Neural crest cell (in vitro differentiated cells): Measurements from ENCODE around the gene LMBR1. TPM values are rescaled to one million over a fixed set of nuclear protein-coding genes. Genes with fewer than 3 reads are reported as not detected.
"Not testable (repeated sequence)": the region's sequence is repeated elsewhere in the genome, so short reads cannot be mapped to it uniquely, and the experiment has no call there.

ENCODE experiments used
- DNase-seq: peaks from one replicate; pipeline ENCODE4 v3.0.0; 2021; ENCODE audit warnings: low read depth, mixed read lengths, low spot score
- H3K27ac Mint-ChIP-seq: one replicate; pipeline ENCODE4 v1.8.0; 2021; ENCODE audit warnings: mild to moderate bottlenecking, mixed read lengths; ENCODE audit not compliant: unreplicated experiment
- H3K27me3 Mint-ChIP-seq: 2 replicates; pipeline ENCODE4 v1.8.0; 2021; ENCODE audit warnings: low read depth, mild to moderate bottlenecking, mixed read lengths
- H3K36me3 Mint-ChIP-seq: 2 replicates; pipeline ENCODE4 v1.8.0; 2021; ENCODE audit warnings: low read depth, mild to moderate bottlenecking, mixed read lengths
- H3K4me1 Mint-ChIP-seq: 2 replicates; pipeline ENCODE4 v1.8.0; 2021; ENCODE audit warnings: mixed read lengths
- H3K4me3 Mint-ChIP-seq: one replicate; pipeline ENCODE4 v1.8.0; 2021; ENCODE audit warnings: mild to moderate bottlenecking, mixed read lengths
- H3K9me3 Mint-ChIP-seq: 2 replicates; pipeline ENCODE4 v1.8.0; 2021; ENCODE audit warnings: mixed read lengths
- total RNA-seq: library from RNA; stranded (reverse); gene quantifications from 2 replicates; pipeline ENCODE4 v1.2.1, GENCODE V29; 2021
- TF ChIP-seq, protein P1 (sequence below): fragments of 200-600 bp; sonication (generic); conservative IDR thresholded peaks from 2 replicates; pipeline ENCODE4 v1.5.0; 2021; ENCODE audit warnings: antibody characterized with exemption, mild to moderate bottlenecking

LMBR1 gene
- total RNA-seq, 1 donor from 2014 or later = 55.1 TPM

DNA sequence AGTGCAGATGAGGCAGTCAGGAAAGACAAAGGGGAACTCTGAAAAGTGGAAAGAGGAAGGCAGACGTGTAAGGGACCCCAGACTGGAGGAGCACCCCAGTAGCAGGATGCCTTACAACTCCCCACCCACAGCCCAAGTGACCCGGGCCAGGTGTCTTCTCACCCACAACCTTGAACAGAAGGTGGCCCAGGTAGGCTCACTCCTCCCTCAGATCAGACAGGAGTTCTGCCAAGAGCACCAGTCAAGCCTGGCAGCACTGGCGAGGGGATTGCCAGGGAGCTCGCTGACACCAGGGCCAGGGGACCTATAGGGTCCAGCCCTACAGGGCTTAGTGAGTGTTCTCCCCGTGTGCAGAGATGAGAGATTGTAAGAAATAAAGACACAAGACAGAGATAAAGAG lies 27.1 kb upstream of the LMBR1 start:
- TF ChIP-seq, protein P1, sequence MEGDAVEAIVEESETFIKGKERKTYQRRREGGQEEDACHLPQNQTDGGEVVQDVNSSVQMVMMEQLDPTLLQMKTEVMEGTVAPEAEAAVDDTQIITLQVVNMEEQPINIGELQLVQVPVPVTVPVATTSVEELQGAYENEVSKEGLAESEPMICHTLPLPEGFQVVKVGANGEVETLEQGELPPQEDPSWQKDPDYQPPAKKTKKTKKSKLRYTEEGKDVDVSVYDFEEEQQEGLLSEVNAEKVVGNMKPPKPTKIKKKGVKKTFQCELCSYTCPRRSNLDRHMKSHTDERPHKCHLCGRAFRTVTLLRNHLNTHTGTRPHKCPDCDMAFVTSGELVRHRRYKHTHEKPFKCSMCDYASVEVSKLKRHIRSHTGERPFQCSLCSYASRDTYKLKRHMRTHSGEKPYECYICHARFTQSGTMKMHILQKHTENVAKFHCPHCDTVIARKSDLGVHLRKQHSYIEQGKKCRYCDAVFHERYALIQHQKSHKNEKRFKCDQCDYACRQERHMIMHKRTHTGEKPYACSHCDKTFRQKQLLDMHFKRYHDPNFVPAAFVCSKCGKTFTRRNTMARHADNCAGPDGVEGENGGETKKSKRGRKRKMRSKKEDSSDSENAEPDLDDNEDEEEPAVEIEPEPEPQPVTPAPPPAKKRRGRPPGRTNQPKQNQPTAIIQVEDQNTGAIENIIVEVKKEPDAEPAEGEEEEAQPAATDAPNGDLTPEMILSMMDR = no peak
- no peak for DNase-seq
- no peak overlapping the region for H3K4me3 Mint-ChIP-seq
- H3K36me3 Mint-ChIP-seq = no peaks in the 10 kb centered on the region
- H3K27me3 Mint-ChIP-seq = peaks cover 8% of the 10 kb centered on the region
- no peaks in the 10 kb centered on the region for H3K9me3 Mint-ChIP-seq
- no peak overlapping the region for H3K27ac Mint-ChIP-seq
- no peaks in the 10 kb centered on the region for H3K4me1 Mint-ChIP-seq

DNA sequence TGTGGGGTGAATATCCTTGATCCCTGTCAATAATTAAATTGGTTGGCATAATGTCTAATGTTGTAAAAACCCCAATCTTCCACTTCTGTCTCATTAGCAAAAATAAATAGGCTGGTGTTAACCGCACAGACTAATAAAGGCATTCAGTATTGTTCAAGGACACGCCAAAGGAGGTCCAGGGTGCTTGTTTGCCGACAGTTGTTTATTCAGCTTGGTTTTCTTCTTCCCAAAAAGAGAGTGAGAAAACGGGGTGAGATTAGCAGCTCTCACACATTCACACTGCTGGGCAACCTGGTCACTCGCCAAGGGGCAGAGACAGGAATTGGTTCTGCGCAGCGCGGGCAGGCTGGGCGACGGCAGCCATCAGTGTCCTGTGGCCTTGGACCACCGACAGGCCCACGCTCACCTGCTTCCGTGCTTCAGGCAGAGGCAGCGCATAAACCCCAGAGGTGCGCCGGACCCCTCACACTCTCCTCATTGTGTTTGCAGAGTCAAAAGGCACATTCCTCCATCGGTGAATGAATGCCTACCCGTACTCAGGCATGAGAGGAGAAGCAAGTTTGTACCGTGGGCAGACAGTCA lies 26.2 kb upstream of the LMBR1 start:
- no peak overlapping the region for H3K4me3 Mint-ChIP-seq
- no peaks in the 10 kb centered on the region for H3K9me3 Mint-ChIP-seq
- no peaks in the 10 kb centered on the region for H3K4me1 Mint-ChIP-seq
- DNase-seq = no peak
- H3K27ac Mint-ChIP-seq = no peak overlapping the region
- peaks cover 4% of the 10 kb centered on the region for H3K27me3 Mint-ChIP-seq
- TF ChIP-seq, protein P1 = no peak
- H3K36me3 Mint-ChIP-seq = no peaks in the 10 kb centered on the region

DNA sequence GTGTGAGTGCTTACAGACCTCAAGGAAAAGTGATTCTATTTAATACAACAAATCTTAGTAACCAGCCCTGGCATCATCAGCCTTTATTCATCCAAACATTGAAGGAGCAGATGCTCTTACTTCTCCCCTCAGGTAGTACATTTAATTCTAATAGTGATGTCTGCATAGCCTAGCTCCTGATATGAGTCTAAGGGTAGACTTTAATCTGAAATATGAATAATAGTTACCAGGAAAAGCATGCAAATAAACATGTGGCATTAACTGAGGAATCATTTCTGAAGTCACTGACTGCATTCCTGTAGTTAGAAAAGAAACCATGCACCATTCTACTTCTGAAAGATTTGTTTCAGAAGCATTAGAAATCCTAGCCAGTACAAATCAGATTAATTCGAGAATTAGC lies 25.7 kb upstream of the LMBR1 start:
- H3K27ac Mint-ChIP-seq = no peak overlapping the region
- TF ChIP-seq, protein P1 = no peak
- no peaks in the 10 kb centered on the region for H3K36me3 Mint-ChIP-seq
- no peak for DNase-seq
- H3K4me3 Mint-ChIP-seq = no peak overlapping the region
- H3K4me1 Mint-ChIP-seq = no peaks in the 10 kb centered on the region
- H3K27me3 Mint-ChIP-seq = peaks cover 7% of the 10 kb centered on the region
- no peaks in the 10 kb centered on the region for H3K9me3 Mint-ChIP-seq

DNA sequence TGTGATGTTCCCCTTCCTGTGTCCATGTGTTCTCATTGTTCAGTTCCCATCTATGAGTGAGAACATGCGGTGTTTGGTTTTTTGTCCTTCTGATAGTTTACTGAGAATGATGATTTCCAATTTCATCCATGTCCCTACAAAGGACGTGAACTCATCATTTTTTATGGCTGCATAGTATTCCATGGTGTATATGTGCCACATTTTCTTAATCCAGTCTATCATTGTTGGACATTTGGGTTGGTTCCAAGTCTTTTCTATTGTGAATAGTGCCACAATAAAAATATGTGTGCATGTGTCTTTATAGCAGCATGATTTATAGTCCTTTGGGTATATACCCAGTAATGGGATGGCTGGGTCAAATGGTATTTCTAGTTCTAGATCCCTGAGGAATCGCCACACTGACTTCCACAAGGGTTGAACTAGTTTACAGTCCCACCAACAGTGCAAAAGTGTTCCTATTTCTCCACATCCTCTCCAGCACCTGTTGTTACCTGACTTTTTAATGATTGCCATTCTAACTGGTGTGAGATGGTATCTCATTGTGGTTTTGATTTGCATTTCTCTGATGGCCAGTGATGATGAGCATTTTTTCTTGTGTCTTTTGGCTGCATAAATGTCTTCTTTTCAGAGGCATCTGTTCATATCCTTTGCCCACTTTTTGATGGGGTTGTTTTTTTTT lies 16.7 kb upstream of the LMBR1 start:
- not testable (repeated sequence) for H3K9me3 Mint-ChIP-seq, H3K36me3 Mint-ChIP-seq, DNase-seq, H3K27ac Mint-ChIP-seq, H3K4me1 Mint-ChIP-seq, H3K4me3 Mint-ChIP-seq
- peaks cover 19% of the 10 kb centered on the region for H3K27me3 Mint-ChIP-seq

DNA sequence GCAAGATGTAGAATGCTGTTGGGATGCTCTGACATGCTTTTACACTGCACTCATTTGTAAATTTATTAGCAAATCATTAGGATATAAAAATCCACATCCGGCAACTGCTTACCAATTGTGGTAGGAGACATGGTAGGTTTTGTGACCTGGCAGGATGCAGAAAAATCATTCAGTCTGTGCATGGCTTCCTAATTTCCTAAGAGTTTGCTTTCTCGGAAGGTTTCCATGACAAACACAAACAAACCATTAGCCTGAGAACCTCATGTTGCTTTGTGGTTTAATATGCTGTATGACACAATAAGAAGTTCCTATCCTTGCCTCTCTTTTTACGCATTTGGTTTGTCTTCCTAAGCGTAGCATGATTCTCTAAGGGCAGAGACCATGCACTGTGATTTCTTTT lies 14.7 kb upstream of the LMBR1 start:
- Mint-ChIP-seq H3K27me3 (peaks cover 13% of the 10 kb centered on the region), H3K9me3 (no peaks in the 10 kb centered on the region), H3K4me1 (peaks cover 5% of the 10 kb centered on the region), H3K4me3 (no peak overlapping the region), H3K27ac (no peak overlapping the region), H3K36me3 (no peaks in the 10 kb centered on the region)
- TF ChIP-seq, protein P1 = no peak
- no peak for DNase-seq

DNA sequence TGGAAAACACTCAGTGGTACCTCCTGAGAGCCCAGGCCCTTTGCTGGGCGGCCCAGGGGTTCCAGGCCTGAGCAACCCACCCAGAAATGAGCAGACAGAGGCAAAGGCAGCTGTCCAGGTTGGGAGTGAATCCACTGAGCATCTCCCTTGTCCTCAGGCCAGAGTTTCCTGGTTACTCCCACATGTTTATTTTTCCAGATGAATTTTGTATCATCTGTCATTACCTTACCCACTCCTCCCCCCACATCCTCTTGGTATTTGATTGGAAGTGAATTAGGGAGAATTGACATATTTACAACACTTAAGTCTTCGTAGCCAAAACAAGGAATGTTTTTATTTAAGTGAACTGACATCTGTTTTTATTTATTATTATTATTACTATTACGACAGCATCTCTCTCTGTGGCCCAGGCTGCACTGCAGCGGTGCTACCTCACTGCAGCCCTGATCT lies 13.2 kb upstream of the LMBR1 start:
- H3K36me3 Mint-ChIP-seq = no peaks in the 10 kb centered on the region
- no peaks in the 10 kb centered on the region for H3K9me3 Mint-ChIP-seq
- no peak overlapping the region for H3K4me3 Mint-ChIP-seq
- H3K4me1 Mint-ChIP-seq = peaks cover 5% of the 10 kb centered on the region
- no peak for DNase-seq
- H3K27ac Mint-ChIP-seq = no peak overlapping the region
- TF ChIP-seq, protein P1 = no peak
- peaks cover 5% of the 10 kb centered on the region for H3K27me3 Mint-ChIP-seq
